Panc1 (cell line): ENCODE results near the gene PRKG1.

Source experiments
- POLR2AphosphoS5 ChIP-seq: IDR thresholded peaks from 2 replicates; pipeline ENCODE4 v1.6.1; 2012; ENCODE audit warnings: mild to moderate bottlenecking, low read depth, low read length, moderate library complexity
- REST ChIP-seq, 2 experiments: IDR thresholded peaks; 2 replicates each; pipeline ENCODE4 v1.6.1; 2011 to 2012; ENCODE audit warnings: low read depth in 2 of 2, control low read depth in 1 of 2, low read length in 1 of 2, mild to moderate bottlenecking in 1 of 2, moderate library complexity in 1 of 2; ENCODE audit not compliant: insufficient read depth in 1 of 2
- SIN3A ChIP-seq: IDR thresholded peaks from 2 replicates; pipeline ENCODE4 v1.6.1; 2012; ENCODE audit warnings: low read depth, mild to moderate bottlenecking, low read length, moderate library complexity, borderline replicate concordance; ENCODE audit not compliant: insufficient read depth
- TCF7L2 ChIP-seq: IDR thresholded peaks from 2 replicates; pipeline ENCODE4 v1.6.1; 2011; ENCODE audit warnings: mild to moderate bottlenecking, low read depth, low read length, inconsistent platforms
- TF ChIP-seq, protein P1 (sequence below): fragments of 450-650 bp; IDR thresholded peaks from 2 replicates; pipeline ENCODE4 v1.5.1; 2017; ENCODE audit warnings: mild to moderate bottlenecking

GRCh38 chr10:51462076-51462779 lies 387.9 kb downstream of the PRKG1 start:
- TF ChIP-seq, protein P1, sequence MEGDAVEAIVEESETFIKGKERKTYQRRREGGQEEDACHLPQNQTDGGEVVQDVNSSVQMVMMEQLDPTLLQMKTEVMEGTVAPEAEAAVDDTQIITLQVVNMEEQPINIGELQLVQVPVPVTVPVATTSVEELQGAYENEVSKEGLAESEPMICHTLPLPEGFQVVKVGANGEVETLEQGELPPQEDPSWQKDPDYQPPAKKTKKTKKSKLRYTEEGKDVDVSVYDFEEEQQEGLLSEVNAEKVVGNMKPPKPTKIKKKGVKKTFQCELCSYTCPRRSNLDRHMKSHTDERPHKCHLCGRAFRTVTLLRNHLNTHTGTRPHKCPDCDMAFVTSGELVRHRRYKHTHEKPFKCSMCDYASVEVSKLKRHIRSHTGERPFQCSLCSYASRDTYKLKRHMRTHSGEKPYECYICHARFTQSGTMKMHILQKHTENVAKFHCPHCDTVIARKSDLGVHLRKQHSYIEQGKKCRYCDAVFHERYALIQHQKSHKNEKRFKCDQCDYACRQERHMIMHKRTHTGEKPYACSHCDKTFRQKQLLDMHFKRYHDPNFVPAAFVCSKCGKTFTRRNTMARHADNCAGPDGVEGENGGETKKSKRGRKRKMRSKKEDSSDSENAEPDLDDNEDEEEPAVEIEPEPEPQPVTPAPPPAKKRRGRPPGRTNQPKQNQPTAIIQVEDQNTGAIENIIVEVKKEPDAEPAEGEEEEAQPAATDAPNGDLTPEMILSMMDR: no peak
- TF ChIP-seq POLR2AphosphoS5 (no peak), REST (IDR thresholded peaks at IDR 0.05; ENCODE audit: insufficient read depth in 1 of 2, low read depth in 2 of 2, low read length in 1 of 2) (no peak), SIN3A (no peak), TCF7L2 (no peak)
